B cell (primary cell): ENCODE measurements around the gene KRTAP12-2. TPM values are rescaled to one million over a fixed set of nuclear protein-coding genes. Genes with fewer than 3 reads are reported as not detected.
"Not testable (repeated sequence)": the region's sequence is repeated elsewhere in the genome, so short reads cannot be mapped to it uniquely, and the experiment has no call there.

ENCODE experiments used
- ATAC-seq: fragments of 200-7000 bp; cut with Tn5 transposase; one replicate; pipeline ENCODE4 v1.10.0; 2021; ENCODE audit warnings: low read depth, mild to moderate bottlenecking, moderate number of reproducible peaks, moderate library complexity
- CTCF ChIA-PET: fragments of 350-600 bp; sonication (Branson Sonifier 250); formaldehyde crosslinking; loops from one replicate; lab custom pipeline; 2021; ENCODE audit warnings: antibody characterized with exemption, inconsistent platforms; lab: Charles Lee
- POLR2A ChIA-PET: fragments of 350-600 bp; sonication (Branson Sonifier 250); formaldehyde crosslinking; loops from one replicate; lab custom pipeline; 2021; ENCODE audit warnings: antibody characterized with exemption; lab: Charles Lee
- DNase-seq: peaks from one replicate; pipeline ENCODE4 v3.0.0; 2013
- H2AFZ ChIP-seq: 2 replicates; pipeline ENCODE4 v1.6.1; 2012; ENCODE audit warnings: mild to moderate bottlenecking, low read depth, low read length; ENCODE audit not compliant: insufficient read depth, poor library complexity, severe bottlenecking
- H3K27ac ChIP-seq, 2 donors: 1 replicate in 1 of 2; 2 replicates in 1 of 2; pipeline ENCODE4 v1.5.1; 2012 to 2013; ENCODE audit warnings: low read length in 2 of 2, mild to moderate bottlenecking in 2 of 2, moderate library complexity in 1 of 2
- H3K27me3 ChIP-seq, 4 experiments: fragments of 200-600 bp in 1 of 4; sonication (generic) in 1 of 4; replicated peaks in 1 of 4; 1 replicate in 2 of 4; 2 replicates in 2 of 4; pipeline versions ENCODE4 v1.6.1 to v1.7.0; 2013 to 2016; ENCODE audit warnings: low read length in 3 of 4, mild to moderate bottlenecking in 2 of 4, mixed read lengths in 1 of 4, moderate library complexity in 1 of 4; ENCODE audit not compliant: insufficient read depth in 4 of 4, control insufficient read depth in 3 of 4; ENCODE audit errors: control extremely low read depth in 1 of 4
- H3K36me3 ChIP-seq, 2 experiments: replicated peaks in 1 of 2; 1 replicate in 1 of 2; 2 replicates in 1 of 2; pipeline versions ENCODE4 v1.6.1 to v1.7.1; 2013; ENCODE audit warnings: low read length in 1 of 2; ENCODE audit not compliant: insufficient read depth in 2 of 2, control insufficient read depth in 1 of 2; ENCODE audit errors: control extremely low read depth in 1 of 2, extremely low read depth in 1 of 2
- H3K4me1 ChIP-seq, 2 donors: fragments of 200-600 bp in 1 of 2; sonication (generic) in 1 of 2; 1 replicate in 1 of 2; 2 replicates in 1 of 2; pipeline versions ENCODE4 v1.5.1 to v1.6.1; 2013 to 2017; ENCODE audit warnings: low read length in 2 of 2; ENCODE audit not compliant: control insufficient read depth in 2 of 2, insufficient read depth in 2 of 2
- H3K4me2 ChIP-seq: replicated peaks from 2 replicates; pipeline ENCODE3; 2012; ENCODE audit warnings: mild to moderate bottlenecking, low read depth, low read length; ENCODE audit not compliant: poor library complexity, severe bottlenecking
- H3K4me3 ChIP-seq, 5 experiments: fragments of 200-600 bp in 1 of 5; sonication (generic) in 1 of 5; 1 replicate in 3 of 5; 2 replicates in 2 of 5; pipeline versions ENCODE4 v1.5.1 to v1.7.0; 2011 to 2016; ENCODE audit warnings: low read length in 4 of 5, mild to moderate bottlenecking in 4 of 5, low read depth in 2 of 5, control low read depth in 1 of 5, moderate library complexity in 1 of 5; ENCODE audit not compliant: insufficient read depth in 1 of 5; ENCODE audit errors: control extremely low read depth in 1 of 5, extremely low read depth in 1 of 5
- H3K79me2 ChIP-seq: fragments of 200-600 bp; sonication (generic); one replicate; pipeline ENCODE4 v1.6.0; 2016; ENCODE audit warnings: low read length; ENCODE audit not compliant: control insufficient read depth, insufficient read depth
- H3K9ac ChIP-seq: fragments of 200-600 bp; sonication (generic); 2 replicates; pipeline ENCODE4 v1.6.1; 2017; ENCODE audit warnings: mild to moderate bottlenecking, low read length, moderate library complexity
- H3K9me3 ChIP-seq, 3 donors: one replicate each; pipeline versions ENCODE4 v1.6.1 to v1.7.1; 2013; ENCODE audit warnings: low read length in 2 of 3; ENCODE audit not compliant: control insufficient read depth in 2 of 3, insufficient read depth in 1 of 3; ENCODE audit errors: control extremely low read depth in 1 of 3
- H4K20me1 ChIP-seq: 2 replicates; pipeline ENCODE4 v1.6.0; 2012; ENCODE audit warnings: mild to moderate bottlenecking, low read length; ENCODE audit not compliant: insufficient read depth, control insufficient read depth, poor library complexity, severe bottlenecking
- H3K27ac Mint-ChIP-seq: one replicate; pipeline ENCODE4 v1.8.0; 2021; ENCODE audit warnings: mixed read lengths
- H3K27me3 Mint-ChIP-seq: one replicate; pipeline ENCODE4 v1.8.0; 2021; ENCODE audit warnings: mixed read lengths
- H3K4me1 Mint-ChIP-seq: one replicate; pipeline ENCODE4 v1.8.0; 2021; ENCODE audit warnings: mixed read lengths
- H3K4me3 Mint-ChIP-seq: one replicate; pipeline ENCODE4 v1.8.0; 2021; ENCODE audit warnings: mixed read lengths
- H3K9me3 Mint-ChIP-seq: one replicate; pipeline ENCODE4 v1.8.0; 2022; ENCODE audit warnings: mixed read lengths; ENCODE audit not compliant: insufficient read depth
- EZH2 ChIP-seq: IDR thresholded peaks from 2 replicates; pipeline ENCODE4 v1.6.1; 2012; ENCODE audit warnings: borderline replicate concordance, low read depth, mild to moderate bottlenecking, moderate library complexity, low read length; ENCODE audit not compliant: insufficient read depth, poor library complexity, severe bottlenecking
- WGBS: methylation state at CpG from one replicate; pipeline ENCODE4 v1.1.5; 2013; ENCODE audit warnings: missing lambda C conversion rate; ENCODE audit not compliant: insufficient coverage; 5-methylcytosine and 5-hydroxymethylcytosine counted together
- intact Hi-C: fragments of 100-400 bp; cut with micrococcal nuclease; formaldehyde crosslinking; loops from one replicate; pipeline ENCODE4 v1.10.0; 2022
- polyA plus RNA-seq: library from polyadenylated mRNA; depleted of rRNA; stranded (reverse); fragments of >200 nt; gene quantifications from 2 replicates; pipeline ENCODE4 v1.2.3, GENCODE V29; 2012
- total RNA-seq, 2 donors: library from RNA; stranded (reverse); fragments of 120-200 nt in 1 of 2; gene quantifications; 1 replicate in 1 of 2; 2 replicates in 1 of 2; pipeline versions ENCODE4 v1.2.3 to v1.2.4, GENCODE V29; 2013 to 2022
- TF ChIP-seq, protein P1 (sequence below): fragments of 200-600 bp; IDR thresholded peaks from one replicate; pipeline ENCODE4 v1.8.0; 2022; ENCODE audit warnings: antibody characterized with exemption, mild to moderate bottlenecking

KRTAP12-2 gene
- total and polyA plus RNA-seq, 2 donors (not counting 1 experiment from before 2014, with no cell fraction given), result not detected

DNA sequence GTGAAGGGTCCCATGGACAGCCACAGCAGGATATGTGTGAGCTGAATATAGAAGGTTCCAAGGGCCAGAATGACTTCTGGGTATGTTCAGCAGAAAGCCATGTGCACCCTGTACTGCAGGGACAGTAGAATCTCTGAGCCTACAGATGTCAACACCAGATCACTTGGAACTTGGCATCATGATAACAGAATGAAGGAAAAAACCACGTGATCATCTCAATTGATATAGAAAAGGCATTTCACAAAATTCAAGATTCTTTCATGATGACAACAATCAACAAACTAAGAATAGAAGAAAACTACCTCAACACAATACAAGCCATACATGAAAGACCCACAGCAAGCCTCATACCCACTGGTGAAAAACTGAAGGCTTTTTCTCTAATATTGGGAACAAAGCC lies 885 bp upstream of the KRTAP12-2 start:
- H3K27ac Mint-ChIP-seq, result no peak overlapping the region
- peaks cover 0 to 34% (median 13%) of the 10 kb centered on the region in 3 donors for H3K9me3 ChIP-seq
- H3K4me3 ChIP-seq, result no peak overlapping the region
- POLR2A ChIA-PET, result no interaction called here
- H2AFZ ChIP-seq, result no peak overlapping the region
- intact Hi-C loops, result no loop called here
- H3K27me3 ChIP-seq, result peaks cover 0 to 19% (median 0%) of the 10 kb centered on the region in 4 experiments
- H3K27ac ChIP-seq, result no peak overlapping the region
- DNase-seq (no peak), ATAC-seq (no peak)
- no CpG with 5 or more reads among the region's 1 CpG for WGBS
- no peaks in the 10 kb centered on the region for H3K79me2 ChIP-seq
- H3K4me1 ChIP-seq, result no peaks in the 10 kb centered on the region
- H3K4me3 Mint-ChIP-seq, result no peak overlapping the region
- H3K4me1 Mint-ChIP-seq, result no peaks in the 10 kb centered on the region
- peaks cover 31% of the 10 kb centered on the region for H3K27me3 Mint-ChIP-seq
- H3K9me3 Mint-ChIP-seq, result peaks cover 8% of the 10 kb centered on the region
- CTCF ChIA-PET, result no interaction called here
- H4K20me1 ChIP-seq, result no peaks in the 10 kb centered on the region
- no peak overlapping the region for H3K9ac ChIP-seq
- H3K36me3 ChIP-seq, result no peaks in the 10 kb centered on the region
- TF ChIP-seq, protein P1, sequence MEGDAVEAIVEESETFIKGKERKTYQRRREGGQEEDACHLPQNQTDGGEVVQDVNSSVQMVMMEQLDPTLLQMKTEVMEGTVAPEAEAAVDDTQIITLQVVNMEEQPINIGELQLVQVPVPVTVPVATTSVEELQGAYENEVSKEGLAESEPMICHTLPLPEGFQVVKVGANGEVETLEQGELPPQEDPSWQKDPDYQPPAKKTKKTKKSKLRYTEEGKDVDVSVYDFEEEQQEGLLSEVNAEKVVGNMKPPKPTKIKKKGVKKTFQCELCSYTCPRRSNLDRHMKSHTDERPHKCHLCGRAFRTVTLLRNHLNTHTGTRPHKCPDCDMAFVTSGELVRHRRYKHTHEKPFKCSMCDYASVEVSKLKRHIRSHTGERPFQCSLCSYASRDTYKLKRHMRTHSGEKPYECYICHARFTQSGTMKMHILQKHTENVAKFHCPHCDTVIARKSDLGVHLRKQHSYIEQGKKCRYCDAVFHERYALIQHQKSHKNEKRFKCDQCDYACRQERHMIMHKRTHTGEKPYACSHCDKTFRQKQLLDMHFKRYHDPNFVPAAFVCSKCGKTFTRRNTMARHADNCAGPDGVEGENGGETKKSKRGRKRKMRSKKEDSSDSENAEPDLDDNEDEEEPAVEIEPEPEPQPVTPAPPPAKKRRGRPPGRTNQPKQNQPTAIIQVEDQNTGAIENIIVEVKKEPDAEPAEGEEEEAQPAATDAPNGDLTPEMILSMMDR, result no peak
- TF ChIP-seq EZH2, result no peak
- H3K4me2 ChIP-seq, result no peak overlapping the region

- Histone ChIP-seq H4K20me1 (no peaks in the 10 kb centered on the region), H3K36me3 (no peaks in the 10 kb centered on the region), H3K27me3 (peaks cover 0 to 6% (median 0%) of the 10 kb centered on the region in 4 experiments), H3K9me3 (peaks cover 0 to 10% (median 0%) of the 10 kb centered on the region in 3 donors), H3K9ac (no peak overlapping the region), H3K4me2 (no peak overlapping the region), H3K4me1 (no peaks in the 10 kb centered on the region), H2AFZ (no peak overlapping the region), H3K27ac (no peak overlapping the region), H3K4me3 (no peak overlapping the region), H3K79me2 (no peaks in the 10 kb centered on the region)
- TF ChIP-seq, protein P1, result no peak
- TF ChIP-seq EZH2, result no peak
- ChIA-PET CTCF (no interaction called here), POLR2A (no interaction called here)
- H3K4me3 Mint-ChIP-seq, result no peak overlapping the region
- no peaks in the 10 kb centered on the region for H3K4me1 Mint-ChIP-seq
- WGBS, result 100% methylated on average over 2 of the region's 5 CpGs
- intact Hi-C loops, result no loop called here
- H3K27ac Mint-ChIP-seq, result no peak overlapping the region
- H3K9me3 Mint-ChIP-seq, result peaks cover 5% of the 10 kb centered on the region
- H3K27me3 Mint-ChIP-seq, result peaks cover 43% of the 10 kb centered on the region
- ATAC-seq (no peak), DNase-seq (no peak)
These were observed 2.0 kb downstream of the KRTAP12-2 start for GRCh38 chr21:44664691-44665090.

DNA sequence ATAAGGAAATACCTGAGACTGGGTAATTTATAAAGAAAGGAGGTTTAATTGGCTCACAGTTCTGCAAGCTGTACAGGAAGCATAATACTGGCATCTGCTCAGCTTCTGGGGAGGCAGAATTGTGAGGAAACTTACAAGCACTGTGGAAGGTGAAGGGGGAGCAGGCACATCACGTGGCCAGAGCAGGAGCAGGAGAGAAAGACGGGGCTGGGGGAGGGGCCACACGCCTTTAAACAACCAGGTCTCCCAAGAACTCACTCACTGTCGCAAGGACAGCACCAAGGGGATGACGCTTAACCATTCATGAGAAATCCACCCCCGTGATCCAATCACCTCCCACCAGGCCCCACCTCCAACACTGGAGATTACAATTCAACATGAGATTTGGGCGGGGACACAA lies 5.2 kb downstream of the KRTAP12-2 start:
- DNase-seq, CTCF ChIA-PET, H3K36me3 ChIP-seq, H3K4me1 Mint-ChIP-seq, H3K9ac ChIP-seq, H2AFZ ChIP-seq, intact Hi-C loops, H3K4me3 Mint-ChIP-seq, H3K4me1 ChIP-seq, H3K4me2 ChIP-seq, H4K20me1 ChIP-seq, H3K27ac Mint-ChIP-seq, H3K4me3 ChIP-seq, H3K79me2 ChIP-seq, H3K9me3 Mint-ChIP-seq, POLR2A ChIA-PET, ATAC-seq, H3K27ac ChIP-seq: not testable (repeated sequence)
- H3K9me3 ChIP-seq, result peaks cover 0 to 13% (median 6%) of the 10 kb centered on the region in 3 donors
- 83% methylated on average over 4 of the region's 7 CpGs for WGBS
- H3K27me3 ChIP-seq, result peaks cover 0 to 16% (median 0%) of the 10 kb centered on the region in 4 experiments
- H3K27me3 Mint-ChIP-seq, result peaks cover 53% of the 10 kb centered on the region
